HG02840 (cell line): ENCODE measurements around the gene TMEM138.
"Not testable (repeated sequence)": the region's sequence is repeated elsewhere in the genome, so short reads cannot be mapped to it uniquely, and the experiment has no call there.

Experiments used
- ATAC-seq: cut with Tn5 transposase; IDR thresholded peaks from one replicate; pipeline ENCODE4 v1.9.1; 2021; ENCODE audit warnings: mild to moderate bottlenecking, moderate library complexity, moderate number of reproducible peaks; ENCODE audit not compliant: unreplicated experiment, low FRiP score

The TMEM138 gene

DNA sequence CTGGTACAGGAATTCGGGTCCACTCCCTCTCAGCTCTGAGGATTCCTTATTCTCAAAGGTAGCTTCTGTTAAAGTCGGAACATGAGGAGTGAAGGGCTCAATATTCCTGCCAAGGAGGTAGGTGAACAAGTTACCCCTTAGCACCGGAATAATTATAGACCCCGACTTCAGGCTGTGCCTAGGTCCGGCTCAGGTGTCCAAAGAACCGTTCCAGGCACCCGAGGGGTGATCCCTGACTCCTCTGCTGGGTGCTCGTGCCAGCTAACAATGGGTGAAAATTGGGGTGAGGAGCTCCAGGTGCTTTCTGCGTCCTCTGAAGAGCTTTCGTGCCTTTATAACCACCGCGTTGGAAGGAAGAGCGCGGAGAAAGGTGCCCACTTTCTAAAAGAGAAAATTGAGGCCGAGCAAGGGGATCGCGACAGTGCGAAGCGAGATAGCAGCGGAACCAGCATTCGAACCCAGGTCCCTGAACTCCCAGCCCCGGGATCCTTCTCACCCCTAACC, 885 bp upstream of the TMEM138 start:
- no peak for ATAC-seq

DNA sequence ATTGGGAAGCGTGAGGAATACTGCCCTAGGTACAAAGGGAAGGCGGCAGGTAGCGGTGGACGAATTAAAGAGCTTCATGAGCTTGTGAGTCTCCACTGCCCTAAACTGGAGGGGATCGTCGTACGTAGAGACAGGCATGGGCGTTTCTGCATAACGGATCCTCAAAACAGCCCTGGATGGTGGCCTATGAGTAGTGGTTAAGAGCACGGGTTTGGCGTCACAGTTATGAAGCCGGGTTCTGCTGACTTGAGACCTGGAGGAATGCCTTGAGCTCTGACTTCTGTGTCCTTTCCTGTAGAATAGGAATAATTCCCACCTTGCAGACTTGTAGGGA, 335 bp downstream of the TMEM138 start:
- ATAC-seq = no peak

DNA sequence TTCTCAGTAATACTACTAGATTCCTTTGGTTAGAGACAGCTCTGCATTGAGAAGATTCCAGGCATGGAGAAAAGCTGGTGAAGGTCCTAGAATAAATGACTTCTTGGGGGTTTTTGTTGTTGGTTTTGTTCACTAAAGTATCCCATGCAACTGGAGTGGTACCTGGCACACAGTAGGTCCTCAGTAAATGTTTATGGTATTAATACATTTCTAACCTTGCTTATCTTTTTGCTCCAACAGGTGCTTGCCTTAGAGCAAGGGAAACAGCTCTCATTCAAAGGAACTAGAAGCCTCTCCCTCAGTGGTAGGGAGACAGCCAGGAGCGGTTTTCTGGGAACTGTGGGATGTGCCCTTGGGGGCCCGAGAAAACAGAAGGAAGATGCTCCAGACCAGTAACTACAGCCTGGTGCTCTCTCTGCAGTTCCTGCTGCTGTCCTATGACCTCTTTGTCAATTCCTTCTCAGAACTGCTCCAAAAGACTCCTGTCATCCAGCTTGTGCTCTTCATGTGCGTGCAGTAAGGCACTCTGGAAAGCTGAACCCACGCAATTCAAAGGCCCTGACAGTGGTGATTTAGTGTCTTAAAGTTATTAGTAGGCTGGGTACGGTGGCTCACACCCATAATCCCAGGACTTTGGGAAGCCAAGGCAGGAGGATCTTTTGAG, 2.0 kb downstream of the TMEM138 start:
- ATAC-seq = no peak

DNA sequence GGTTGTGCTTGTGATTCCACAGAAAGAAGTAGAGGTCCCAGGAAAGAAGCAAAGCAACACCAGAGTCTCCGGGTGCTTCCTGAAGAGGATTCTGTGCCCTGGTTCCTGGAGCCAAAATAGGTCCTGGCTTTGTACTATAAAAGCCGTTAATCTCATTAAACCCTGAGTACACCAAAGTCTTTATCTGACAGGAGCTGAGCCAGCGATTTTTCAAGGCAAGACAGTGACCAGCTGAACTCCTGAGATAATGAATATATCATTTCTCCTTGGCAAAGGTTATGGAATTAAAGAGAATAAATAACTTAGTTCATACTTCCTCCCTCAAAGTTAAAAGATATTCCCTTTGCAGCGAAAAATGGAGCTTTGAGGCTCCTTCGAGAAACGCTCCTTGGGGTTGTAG, 5.2 kb downstream of the TMEM138 start:
- no peak for ATAC-seq

DNA sequence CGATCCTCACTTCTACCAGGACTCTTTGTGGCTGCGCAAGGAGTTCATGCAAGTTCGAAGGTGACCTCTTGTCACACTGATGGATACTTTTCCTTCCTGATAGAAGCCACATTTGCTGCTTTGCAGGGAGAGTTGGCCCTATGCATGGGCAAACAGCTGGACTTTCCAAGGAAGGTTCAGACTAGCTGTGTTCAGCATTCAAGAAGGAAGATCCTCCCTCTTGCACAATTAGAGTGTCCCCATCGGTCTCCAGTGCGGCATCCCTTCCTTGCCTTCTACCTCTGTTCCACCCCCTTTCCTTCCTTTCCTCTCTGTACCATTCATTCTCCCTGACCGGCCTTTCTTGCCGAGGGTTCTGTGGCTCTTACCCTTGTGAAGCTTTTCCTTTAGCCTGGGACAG, 6.5 kb downstream of the TMEM138 start:
- no peak for ATAC-seq

DNA sequence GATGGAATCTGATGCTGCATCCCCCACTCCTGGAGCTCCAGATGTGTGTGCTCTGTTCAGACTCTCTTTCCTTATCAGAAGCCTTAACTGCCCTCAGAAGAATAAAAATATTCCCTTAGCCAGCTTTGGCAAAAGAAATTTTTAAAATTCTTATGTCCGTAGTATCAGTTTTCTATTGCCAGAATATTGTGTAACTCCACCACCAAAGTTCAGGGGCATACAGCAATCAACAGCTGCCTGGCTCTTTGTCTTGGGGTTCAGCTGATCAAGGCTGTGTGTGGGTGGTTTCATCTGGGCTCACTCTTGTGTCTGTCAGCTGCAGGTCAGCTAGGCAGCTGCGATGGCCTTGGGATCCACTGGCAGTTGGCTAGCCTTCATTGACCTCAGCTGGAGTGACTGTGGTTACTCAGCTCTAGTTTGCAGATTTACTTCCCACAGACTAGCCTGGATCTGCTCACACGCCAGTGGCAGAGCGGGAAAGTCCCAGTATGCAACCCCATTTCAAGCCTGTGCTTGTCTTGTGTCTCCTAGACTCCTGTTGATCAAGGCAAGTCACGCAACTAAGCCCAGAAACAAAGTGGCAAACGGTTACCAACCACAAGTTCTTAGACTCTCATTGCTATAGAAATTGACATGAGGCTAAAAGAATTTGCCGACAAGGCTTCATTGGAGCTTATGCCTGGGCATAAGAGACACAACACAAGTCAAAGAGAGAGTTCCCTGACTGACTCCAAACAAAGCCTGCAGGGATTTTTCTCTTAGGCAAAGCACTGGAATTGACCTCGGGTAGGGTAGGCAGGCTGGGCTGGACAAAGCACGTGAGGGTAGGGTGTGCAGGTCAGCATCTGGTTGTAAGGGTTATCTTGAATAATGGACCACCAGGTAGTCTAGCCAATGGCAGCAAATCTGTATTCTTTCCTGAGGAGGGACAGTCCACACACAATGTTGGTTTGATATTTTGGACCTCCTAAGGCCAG, 7.5 kb downstream of the TMEM138 start:
- no peak for ATAC-seq

DNA sequence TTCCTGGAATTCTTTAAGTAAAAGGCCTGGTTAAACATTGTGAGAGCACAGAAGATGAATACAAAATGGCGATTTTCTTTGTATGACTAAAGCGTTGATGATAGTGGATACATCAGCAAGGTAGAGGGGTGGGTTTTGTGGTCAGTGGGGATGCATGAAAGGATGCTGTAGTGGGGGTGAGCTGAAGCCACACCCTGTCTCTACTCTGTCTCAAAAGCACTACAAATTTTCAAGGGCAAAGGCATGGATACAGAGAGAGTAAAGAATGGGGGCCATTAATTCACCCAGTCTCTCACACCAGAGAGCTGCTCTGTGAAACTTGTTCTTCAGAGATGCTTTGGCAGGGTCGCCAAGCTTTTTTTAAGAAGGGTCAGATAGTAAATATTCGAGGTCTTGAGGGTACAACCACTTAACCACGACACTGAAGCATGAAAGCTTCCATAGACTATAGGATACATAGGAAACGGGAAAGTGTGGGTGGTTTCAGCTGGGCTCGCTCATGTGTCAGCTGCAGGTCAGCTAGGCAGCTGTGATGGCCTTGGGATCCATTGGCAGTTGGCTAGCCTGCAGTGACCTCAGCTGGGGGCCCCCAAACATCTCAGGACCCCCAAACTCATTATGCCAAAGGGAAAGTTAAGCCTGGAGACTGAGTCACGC, 8.3 kb downstream of the TMEM138 start:
- no peak for ATAC-seq

DNA sequence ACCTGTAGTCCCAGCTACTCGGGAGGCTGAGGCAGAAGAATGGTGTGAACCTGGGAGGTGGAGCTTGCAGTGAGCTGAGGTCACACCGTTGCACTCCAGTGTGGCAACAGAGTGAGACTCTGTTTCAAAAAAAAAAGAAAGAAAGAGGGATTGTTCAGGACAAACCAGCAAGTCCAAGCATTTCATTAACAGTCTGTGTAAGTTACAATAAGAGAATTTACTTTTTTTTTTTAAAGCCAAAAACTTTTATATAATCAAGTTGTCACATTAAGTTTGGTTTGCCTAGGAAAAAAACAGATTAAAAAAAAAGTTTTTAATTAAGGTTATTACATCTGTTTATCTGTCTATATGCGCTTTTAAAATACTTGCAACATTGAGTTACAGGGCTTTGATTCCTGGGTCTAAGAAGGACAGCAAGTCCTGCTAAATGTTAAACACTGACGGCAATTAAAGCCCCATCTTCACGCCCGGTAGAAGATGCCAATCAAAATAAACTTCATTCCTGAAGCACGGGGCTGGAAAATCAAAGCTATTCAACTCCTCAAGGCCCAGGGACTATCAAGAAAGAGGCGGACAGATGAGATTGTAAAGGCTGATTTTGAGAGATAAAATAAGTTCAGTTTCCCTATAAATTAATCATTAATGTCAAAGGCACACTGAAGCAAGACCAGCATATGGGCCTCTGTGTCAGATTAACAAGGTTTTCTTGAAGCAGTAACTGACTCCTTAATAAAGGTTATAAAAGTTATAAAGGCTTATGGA, 10.7 kb downstream of the TMEM138 start:
- no peak for ATAC-seq

DNA sequence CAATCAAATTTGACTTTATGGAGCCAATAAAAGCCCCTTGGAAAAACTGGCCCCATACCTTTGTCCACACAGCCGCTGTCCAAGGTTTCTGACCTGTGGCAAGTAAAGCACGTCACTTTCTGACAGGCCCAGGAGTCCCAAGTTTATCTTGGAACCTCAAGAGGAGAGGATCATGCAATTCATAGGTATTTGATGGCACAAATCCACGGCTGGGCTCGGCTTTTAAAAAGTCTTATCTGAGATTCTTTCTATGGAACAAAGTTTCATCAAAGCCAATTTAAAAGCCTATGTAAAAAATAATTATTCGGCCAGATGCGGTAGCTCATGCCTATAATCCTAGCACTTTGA, 13.6 kb downstream of the TMEM138 start:
- ATAC-seq = no peak

DNA sequence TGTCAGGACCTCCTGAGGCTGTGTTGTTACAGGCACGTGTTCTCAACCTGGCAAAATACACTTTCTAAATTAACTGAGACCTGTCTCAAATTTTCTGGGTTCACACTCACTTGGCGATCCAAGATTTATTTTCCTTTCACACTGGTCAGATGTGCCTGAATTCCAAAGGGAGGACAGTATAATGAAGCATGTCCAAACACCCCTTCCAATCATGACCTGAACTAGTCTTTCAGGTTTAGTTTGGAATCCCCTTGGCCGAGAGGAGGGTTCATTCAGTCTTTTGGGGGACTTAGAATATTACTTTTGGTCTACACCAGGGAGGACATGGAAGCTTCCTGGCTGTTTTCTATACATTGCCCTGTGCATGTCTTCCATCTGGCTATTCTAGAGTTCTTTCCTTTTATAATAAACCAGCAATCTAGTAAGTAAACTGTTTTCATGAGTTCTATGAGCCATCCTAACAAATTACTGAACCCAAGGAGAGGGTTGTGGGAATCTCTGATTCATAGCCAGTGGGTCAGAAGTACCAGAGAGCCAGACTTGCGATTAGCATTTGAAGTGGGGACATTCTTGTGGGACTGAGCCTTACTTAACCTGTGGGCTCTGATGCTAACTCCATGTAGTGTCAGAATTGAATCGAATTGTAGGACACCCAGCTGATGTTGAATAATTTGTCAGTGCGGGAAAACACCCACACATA, 15.4 kb downstream of the TMEM138 start:
- no peak for ATAC-seq

DNA sequence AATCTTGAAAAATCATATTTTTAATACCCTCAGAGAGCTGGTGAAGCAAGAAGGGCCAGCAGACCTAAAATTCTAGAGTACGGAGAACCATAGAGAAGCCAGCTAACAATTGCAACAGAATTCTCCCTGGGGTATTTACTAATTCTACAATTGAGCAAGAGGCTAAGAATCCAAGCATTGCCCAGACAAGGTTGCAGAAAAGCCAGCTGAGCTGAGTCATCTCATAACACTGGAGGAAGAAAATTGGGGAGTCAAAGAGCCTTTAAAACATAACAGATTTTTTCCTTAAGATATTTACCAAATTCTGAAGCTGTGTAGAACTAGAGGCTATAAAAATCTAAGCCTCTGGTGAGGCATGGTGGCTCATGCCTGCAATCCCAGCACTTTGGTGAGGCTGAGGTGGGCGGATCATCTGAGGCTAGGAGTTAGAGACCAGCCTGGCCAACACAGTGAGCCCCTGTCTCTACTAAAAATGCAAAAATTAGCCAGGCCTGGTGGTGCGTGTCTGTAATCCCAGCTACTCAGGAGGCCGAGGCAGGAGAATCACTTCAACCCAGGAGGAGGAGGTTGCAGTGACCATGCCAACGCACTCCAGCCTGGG, 16.6 kb downstream of the TMEM138 start:
- no peak for ATAC-seq

DNA sequence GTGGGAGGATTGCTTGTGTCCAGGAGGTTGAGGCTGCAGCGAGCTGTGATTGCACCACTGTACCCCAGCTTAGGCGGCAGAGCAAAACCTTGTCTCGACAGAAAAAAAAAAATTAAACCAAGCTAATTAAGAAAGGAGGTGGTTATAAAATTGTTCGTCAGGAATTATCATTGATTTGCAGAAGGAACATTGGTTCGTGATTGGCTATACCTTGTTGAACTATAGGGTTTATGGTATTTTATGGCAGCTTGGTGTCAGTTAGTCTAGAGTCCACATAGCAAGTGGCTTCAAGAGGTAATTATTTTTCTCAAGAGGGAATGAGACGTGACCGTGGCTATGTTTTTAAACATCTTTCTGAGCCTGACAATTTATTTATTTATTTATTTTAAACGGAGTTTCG, 18.7 kb downstream of the TMEM138 start:
- ATAC-seq = no peak

DNA sequence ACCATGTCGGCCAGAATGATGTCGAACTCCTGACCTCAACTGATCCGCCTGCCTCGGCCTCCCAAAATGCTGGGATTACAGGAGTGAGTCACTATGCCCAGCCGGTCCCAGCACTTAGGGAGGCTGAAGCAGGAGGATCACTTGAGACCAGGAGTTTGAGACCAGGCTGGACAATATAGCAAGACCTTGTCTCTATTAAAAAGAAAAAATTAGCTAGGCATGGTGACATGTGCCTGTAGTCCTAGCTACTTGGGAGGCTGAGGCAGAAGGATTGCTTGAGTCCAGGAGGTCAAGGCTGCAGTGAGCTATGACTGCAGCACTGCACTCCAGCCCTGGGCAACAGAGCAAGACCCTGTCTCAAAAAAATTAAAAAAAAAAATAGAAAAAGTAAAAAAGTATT, 21.7 kb downstream of the TMEM138 start:
- ATAC-seq = not testable (repeated sequence)

DNA sequence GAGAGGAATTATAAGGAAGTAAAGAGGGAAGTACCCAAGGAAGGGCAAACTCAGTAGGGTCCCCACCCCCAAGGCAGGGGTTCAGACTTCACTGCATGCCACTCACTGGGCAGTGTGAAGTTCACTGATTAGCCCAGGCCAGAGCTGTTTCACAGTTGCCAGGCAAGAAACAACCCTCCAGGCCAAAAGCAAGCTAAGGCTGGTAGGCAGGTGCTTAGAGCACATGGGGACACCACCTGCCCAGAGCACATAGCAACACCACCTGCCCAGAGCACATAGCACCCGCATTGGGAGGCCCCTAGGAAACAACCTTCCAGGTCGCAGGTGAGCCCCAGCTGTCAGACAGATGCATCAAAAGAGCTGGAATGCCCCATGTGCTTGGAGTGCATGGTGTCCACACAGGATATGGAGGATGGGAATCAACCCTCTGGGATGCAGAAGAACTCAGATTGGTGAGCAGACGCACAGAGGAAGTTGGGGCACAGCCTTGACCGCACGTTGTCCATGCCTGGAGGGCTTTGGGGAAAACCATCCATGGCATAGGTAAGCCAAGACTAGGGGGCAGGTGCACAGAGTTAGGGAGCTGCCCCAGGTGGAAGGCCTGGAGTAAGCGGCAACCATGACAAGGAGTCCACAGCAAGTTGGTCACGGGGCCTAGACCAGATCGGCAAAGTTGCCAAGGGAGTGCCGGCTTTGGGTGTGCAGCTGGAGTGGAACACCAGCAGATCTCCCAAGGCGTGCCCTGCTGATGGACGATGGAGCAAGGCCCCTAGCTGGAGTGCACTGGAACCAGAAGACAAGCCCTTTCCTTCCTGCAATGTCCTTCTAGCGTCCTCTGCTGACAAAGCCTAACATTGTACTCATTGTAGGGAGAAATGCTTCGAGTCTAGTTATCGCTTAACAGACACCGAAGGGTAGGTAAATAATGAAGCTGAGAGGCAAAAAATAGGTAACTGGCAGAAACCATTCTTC, 22.4 kb downstream of the TMEM138 start:
- ATAC-seq = no peak

DNA sequence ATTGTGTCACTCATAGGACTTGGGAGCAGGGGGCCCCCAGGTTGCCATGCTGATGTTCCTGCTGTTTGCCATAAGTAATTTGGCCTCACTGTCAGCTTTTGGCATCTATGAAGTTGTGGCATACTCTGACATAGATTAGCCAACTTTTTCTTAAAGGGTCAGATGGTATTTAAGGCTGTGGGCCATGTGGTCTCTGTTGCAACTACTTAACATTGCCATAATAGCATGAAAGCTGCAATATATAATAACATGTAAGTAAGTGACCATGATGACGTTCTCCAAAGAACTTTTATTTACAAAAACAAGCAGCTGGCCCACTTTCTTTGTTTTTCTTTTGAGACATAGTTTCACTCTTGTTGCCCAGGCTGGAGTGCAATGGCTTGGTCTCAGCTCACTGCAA, 28.0 kb downstream of the TMEM138 start:
- ATAC-seq = no peak

DNA sequence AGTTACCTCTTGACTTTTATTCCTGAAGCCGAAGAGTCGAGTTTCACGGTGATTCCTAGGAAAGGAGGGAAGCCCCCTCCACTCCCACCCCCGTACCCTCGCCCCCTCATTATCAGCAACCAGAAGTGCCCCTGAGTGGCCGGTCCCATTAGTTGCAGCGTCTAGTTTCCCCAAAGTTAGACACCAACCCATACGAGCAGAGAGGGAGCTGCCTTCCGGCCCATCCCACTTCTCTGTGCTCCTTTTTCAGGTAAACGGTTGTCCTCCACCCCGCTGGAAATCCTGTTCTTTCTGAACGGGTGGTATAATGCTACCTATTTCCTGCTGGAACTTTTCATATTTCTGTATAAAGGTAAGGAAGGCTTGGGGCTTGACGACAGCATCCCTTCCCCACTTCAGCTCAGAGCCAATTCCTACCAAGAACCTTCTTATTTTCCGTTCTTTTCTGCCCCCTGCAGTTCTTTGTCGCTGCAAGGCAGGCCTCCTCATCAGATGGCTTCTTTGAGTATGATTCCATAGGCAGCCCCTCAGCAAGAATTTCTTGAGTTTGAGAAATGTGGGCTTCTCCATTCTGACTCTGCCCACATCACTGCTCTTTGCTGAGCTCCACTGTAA, 30.9 kb downstream of the TMEM138 start:
- ATAC-seq = no peak

DNA sequence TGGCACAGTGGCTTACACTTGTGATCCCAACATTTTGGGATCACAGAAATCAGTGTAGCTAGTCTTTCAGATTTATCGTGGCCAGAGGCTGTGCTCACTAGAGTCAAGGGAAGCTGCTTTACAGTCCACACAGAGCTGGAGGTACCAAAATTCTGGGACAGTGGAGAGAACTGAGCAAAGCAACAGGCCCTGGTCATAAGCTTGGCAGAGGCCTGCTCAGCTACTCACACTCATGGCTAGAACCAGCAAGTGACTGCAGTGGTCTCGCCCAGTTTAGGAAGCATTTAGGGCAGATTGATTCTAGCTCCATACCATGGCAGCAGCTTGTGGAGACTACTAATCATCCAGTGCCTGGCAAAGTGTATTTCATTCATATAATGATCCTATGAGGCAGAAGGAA, 39.0 kb downstream of the TMEM138 start:
- no peak for ATAC-seq

DNA sequence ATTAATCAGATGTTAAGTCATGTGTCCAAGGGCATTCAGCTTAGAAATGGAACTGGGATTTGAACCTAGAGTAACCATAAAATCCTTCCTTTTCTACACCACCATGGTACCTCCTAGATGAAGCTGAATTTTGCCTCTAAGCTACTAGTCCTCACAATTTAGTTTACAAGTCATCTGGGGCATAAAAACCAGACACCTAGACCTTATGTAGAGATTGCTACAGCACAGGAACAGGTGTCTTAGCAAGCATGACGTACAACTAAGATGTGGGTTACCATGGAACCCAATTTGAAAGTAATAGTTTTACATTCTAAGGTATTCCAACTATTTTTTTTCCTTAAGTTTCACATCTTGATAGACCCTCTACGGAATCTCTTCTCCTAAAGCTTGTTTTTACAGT, 39.4 kb downstream of the TMEM138 start:
- ATAC-seq = no peak
